ENCODE data around the gene ELOVL3.

GRCh38 chr10:102246261-102246660, 20.2 kb downstream of the ELOVL3 start:
- TF ChIP-seq CTCF (IDR thresholded peaks at IDR 0.05; ENCODE audit: insufficient read depth, low read length, poor library complexity, severe bottlenecking) (no peak), EZH2phosphoT487 (conservative IDR thresholded peaks at IDR 0.05; ENCODE audit: low read length) (no peak)
